A549 (cell line): ENCODE data around the gene KATNA1.

Experiments
- EP300 ChIP-seq, 2 experiments: fragments of >200 bp; sonication (Bioruptor Twin); formaldehyde crosslinking; IDR thresholded peaks; 2 replicates in 1 of 2; 3 replicates in 1 of 2; pipeline ENCODE4 v1.6.1; 2016 to 2017
- HEYL ChIP-seq: fragments of 250-450 bp; sonication (Bioruptor Pico); IDR thresholded peaks from 2 replicates; pipeline ENCODE4 v1.8.0; 2021; ENCODE audit warnings: mild to moderate bottlenecking, moderate library complexity
- MAZ ChIP-seq: fragments of 150-350 bp; IDR thresholded peaks from 2 replicates; pipeline ENCODE4 v1.6.1; 2014; ENCODE audit warnings: antibody characterized with exemption, low read depth, low read length, borderline replicate concordance
- PHF8 ChIP-seq: fragments of 200-600 bp; sonication (generic); IDR thresholded peaks from 2 replicates; pipeline ENCODE4 v1.6.1; 2016; ENCODE audit warnings: low read depth, mild to moderate bottlenecking, antibody characterized with exemption, moderate library complexity, borderline replicate concordance
- SMC3 ChIP-seq: fragments of >200 bp; sonication (Bioruptor Twin); formaldehyde crosslinking; IDR thresholded peaks from 3 replicates; pipeline ENCODE4 v1.6.1; 2018; ENCODE audit warnings: inconsistent platforms
- SREBF2 ChIP-seq: fragments of 450-650 bp; IDR thresholded peaks from 2 replicates; pipeline ENCODE4 v1.6.1; 2014; ENCODE audit warnings: mild to moderate bottlenecking, moderate library complexity
- TF ChIP-seq, protein P1 (sequence below): fragments of 250-450 bp; sonication (Bioruptor Pico); IDR thresholded peaks from 2 replicates; pipeline ENCODE4 v1.5.0; 2021; ENCODE audit warnings: mild to moderate bottlenecking, moderate library complexity, borderline replicate concordance
- TF ChIP-seq, protein P2 (sequence below): fragments of >200 bp; sonication (Bioruptor Twin); formaldehyde crosslinking; IDR thresholded peaks from 3 replicates; pipeline ENCODE4 v1.5.1; 2016
- TF ChIP-seq, protein P3 (sequence below): fragments of 200-600 bp; sonication (generic); IDR thresholded peaks from 2 replicates; pipeline ENCODE4 v1.6.1; 2016; ENCODE audit warnings: antibody characterized with exemption, mild to moderate bottlenecking, moderate library complexity
- TF ChIP-seq, protein P4 (sequence below): IDR thresholded peaks from 2 replicates; pipeline ENCODE4 v1.6.1; 2012

DNA sequence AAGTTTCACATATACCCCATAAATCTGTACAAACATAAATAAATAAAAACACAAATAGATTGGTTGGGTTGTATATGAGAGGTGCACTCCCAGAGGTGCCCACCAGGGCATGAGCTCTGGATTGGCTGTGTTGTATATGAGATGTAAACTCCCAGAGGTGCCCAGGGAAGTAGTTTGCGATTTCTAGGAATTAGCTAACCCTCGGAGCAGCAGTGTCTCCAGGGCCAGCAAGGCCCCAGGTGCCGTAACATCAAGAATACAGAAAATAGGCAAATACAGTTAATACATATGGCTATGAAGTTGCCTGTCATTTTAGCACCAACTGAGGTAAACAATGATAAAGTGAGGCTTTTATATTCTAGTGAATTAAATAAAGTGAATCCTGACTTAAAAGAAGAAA lies 87.8 kb downstream of the KATNA1 start:
- TF ChIP-seq PHF8 (no peak), HEYL (CRISPR knock-in tag) (no peak), EP300 (IDR thresholded peaks at IDR 0.05) (no peak), SREBF2 (no peak), SMC3 (no peak), MAZ (no peak)
- TF ChIP-seq, protein P1, sequence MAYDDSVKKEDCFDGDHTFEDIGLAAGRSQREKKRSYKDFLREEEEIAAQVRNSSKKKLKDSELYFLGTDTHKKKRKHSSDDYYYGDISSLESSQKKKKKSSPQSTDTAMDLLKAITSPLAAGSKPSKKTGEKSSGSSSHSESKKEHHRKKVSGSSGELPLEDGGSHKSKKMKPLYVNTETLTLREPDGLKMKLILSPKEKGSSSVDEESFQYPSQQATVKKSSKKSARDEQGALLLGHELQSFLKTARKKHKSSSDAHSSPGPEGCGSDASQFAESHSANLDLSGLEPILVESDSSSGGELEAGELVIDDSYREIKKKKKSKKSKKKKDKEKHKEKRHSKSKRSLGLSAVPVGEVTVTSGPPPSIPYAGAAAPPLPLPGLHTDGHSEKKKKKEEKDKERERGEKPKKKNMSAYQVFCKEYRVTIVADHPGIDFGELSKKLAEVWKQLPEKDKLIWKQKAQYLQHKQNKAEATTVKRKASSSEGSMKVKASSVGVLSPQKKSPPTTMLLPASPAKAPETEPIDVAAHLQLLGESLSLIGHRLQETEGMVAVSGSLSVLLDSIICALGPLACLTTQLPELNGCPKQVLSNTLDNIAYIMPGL (CRISPR knock-in tag) = no peak
- TF ChIP-seq, protein P2, sequence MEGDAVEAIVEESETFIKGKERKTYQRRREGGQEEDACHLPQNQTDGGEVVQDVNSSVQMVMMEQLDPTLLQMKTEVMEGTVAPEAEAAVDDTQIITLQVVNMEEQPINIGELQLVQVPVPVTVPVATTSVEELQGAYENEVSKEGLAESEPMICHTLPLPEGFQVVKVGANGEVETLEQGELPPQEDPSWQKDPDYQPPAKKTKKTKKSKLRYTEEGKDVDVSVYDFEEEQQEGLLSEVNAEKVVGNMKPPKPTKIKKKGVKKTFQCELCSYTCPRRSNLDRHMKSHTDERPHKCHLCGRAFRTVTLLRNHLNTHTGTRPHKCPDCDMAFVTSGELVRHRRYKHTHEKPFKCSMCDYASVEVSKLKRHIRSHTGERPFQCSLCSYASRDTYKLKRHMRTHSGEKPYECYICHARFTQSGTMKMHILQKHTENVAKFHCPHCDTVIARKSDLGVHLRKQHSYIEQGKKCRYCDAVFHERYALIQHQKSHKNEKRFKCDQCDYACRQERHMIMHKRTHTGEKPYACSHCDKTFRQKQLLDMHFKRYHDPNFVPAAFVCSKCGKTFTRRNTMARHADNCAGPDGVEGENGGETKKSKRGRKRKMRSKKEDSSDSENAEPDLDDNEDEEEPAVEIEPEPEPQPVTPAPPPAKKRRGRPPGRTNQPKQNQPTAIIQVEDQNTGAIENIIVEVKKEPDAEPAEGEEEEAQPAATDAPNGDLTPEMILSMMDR = no peak
- TF ChIP-seq, protein P3, sequence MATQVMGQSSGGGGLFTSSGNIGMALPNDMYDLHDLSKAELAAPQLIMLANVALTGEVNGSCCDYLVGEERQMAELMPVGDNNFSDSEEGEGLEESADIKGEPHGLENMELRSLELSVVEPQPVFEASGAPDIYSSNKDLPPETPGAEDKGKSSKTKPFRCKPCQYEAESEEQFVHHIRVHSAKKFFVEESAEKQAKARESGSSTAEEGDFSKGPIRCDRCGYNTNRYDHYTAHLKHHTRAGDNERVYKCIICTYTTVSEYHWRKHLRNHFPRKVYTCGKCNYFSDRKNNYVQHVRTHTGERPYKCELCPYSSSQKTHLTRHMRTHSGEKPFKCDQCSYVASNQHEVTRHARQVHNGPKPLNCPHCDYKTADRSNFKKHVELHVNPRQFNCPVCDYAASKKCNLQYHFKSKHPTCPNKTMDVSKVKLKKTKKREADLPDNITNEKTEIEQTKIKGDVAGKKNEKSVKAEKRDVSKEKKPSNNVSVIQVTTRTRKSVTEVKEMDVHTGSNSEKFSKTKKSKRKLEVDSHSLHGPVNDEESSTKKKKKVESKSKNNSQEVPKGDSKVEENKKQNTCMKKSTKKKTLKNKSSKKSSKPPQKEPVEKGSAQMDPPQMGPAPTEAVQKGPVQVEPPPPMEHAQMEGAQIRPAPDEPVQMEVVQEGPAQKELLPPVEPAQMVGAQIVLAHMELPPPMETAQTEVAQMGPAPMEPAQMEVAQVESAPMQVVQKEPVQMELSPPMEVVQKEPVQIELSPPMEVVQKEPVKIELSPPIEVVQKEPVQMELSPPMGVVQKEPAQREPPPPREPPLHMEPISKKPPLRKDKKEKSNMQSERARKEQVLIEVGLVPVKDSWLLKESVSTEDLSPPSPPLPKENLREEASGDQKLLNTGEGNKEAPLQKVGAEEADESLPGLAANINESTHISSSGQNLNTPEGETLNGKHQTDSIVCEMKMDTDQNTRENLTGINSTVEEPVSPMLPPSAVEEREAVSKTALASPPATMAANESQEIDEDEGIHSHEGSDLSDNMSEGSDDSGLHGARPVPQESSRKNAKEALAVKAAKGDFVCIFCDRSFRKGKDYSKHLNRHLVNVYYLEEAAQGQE = no peak
- TF ChIP-seq, protein P4, sequence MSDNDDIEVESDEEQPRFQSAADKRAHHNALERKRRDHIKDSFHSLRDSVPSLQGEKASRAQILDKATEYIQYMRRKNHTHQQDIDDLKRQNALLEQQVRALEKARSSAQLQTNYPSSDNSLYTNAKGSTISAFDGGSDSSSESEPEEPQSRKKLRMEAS = no peak
